ENCODE measurements around the gene ADAM12.

The ADAM12 gene

DNA sequence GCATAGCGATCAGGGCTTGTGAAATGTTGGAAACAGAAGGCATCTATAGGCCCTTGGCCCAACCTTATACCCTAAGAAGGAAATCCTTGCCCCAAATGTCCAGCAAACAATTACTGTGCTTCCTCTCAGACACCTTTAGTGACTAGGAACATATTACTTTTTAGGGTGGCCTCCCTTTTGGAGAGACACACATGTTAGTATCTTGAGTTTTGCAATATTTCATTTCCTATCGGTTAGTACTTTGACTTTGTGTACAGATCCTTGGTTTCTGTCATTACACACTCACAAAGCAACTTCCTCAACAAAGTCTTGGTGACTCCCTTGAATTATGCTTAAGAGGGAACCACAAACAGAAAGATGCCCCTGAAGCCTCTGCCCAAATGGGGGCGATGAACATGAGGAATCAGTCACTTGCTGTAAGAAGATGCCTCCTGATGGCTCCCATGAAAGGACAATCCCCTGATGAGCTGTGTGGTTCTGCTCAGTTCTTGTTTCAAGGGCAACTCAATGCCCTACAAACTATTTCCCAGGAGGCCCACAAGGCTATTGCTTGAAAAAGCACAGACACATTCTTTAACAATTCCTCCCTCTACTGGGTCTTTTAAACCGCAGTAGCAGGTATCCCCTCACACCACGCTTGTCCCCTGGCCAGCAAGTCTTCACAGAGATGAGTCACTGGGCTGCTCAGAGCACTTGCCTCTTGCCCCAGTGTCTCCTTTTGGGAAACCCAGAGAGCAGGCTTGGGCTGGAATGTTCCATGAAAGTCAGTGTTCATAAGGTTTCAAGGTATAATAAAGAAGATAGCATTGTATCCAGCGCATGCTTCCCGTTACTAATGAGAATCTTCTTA is 295.7 kb downstream of the ADAM12 start:
- no peak for TF ChIP-seq CTCF (IDR thresholded peaks at IDR 0.05; ENCODE audit: extremely low read depth, insufficient read depth, missing control alignments)
- in situ Hi-C loops (cut with MboI; ENCODE audit: low pct_unique_long_range_greater_than_20kb, low sequenced_read_pairs, unreplicated experiment), result no loop called here
- DNase-seq (ENCODE audit: low spot score), result no peak

DNA sequence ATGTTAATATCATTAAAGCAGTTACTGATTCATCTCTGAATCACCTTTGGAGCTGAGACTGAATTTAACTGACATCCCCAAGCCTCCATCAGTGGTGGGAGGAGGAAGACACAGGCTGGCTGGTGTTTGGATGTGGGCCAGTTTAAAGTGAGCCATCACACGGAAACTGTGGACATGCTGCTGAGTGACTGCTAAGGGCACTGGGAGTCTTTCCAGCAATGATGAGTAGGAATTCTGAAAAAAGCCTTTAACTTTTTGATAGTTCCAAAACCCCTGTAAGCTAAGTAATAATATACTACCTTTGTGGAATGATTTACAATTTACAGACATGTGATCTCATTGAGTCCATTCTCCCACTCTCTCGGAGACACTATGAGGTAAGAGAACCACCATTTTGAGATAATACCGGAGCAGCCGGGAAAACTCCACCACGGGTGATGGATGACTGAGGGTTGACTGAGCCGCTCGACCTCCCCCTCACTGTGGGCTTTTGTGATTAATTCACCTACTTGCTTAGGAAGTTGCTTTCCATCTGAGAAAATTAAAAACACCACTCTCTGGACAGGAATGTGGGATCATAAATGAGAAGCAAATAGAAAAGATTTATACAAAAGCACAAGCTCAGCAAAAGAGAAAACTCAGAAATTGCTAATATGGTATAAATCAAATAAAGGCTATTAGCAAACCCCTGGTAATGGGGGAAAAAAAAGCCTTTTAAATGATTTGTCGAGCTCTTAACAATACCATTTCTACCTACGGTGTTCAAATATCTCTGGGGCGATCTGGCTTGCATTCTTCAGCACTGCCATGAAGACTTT is 297.2 kb downstream of the ADAM12 start:
- TF ChIP-seq CTCF (IDR thresholded peaks at IDR 0.05; ENCODE audit: extremely low read depth, insufficient read depth, missing control alignments), result no peak
- in situ Hi-C loops (cut with MboI; ENCODE audit: low pct_unique_long_range_greater_than_20kb, low sequenced_read_pairs, unreplicated experiment), result no loop called here
- no peak for DNase-seq (ENCODE audit: low spot score)

DNA sequence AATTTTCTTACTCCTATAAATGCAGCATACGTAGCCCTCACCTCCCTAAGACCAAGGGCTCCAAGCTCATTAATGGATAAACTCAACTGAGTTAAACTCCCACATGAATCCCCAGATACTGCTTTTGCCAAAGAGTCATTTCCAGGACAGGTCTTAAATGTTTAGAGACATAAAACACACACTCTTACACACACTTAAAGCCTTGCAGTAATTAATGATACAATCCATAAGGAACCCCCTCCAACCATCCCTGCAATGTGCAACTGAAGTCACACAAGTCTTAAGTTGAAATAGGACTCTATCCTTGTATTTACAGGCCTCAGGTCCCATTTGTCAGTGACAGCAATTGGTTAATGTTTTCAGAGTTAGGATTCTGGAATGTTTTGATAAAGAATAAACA is 297.8 kb downstream of the ADAM12 start:
- in situ Hi-C loops (cut with MboI; ENCODE audit: low pct_unique_long_range_greater_than_20kb, low sequenced_read_pairs, unreplicated experiment), result no loop called here
- no peak for DNase-seq (ENCODE audit: low spot score)
- no peak for TF ChIP-seq CTCF (IDR thresholded peaks at IDR 0.05; ENCODE audit: extremely low read depth, insufficient read depth, missing control alignments)

GRCh38 chr10:126087796-126088505 is 300.3 kb downstream of the ADAM12 start:
- in situ Hi-C loops (cut with MboI; ENCODE audit: low pct_unique_long_range_greater_than_20kb, low sequenced_read_pairs, unreplicated experiment), result no loop called here
- TF ChIP-seq CTCF (IDR thresholded peaks at IDR 0.05; ENCODE audit: extremely low read depth, insufficient read depth, missing control alignments), result no peak
- DNase-seq (ENCODE audit: low spot score), result no peak

- in situ Hi-C loops (cut with MboI; ENCODE audit: low pct_unique_long_range_greater_than_20kb, low sequenced_read_pairs, unreplicated experiment), result no loop called here
- no peak for DNase-seq (ENCODE audit: low spot score)
- TF ChIP-seq CTCF (IDR thresholded peaks at IDR 0.05; ENCODE audit: extremely low read depth, insufficient read depth, missing control alignments), result no peak
These were observed 301.1 kb downstream of the ADAM12 start for GRCh38 chr10:126087153-126087680.

DNA sequence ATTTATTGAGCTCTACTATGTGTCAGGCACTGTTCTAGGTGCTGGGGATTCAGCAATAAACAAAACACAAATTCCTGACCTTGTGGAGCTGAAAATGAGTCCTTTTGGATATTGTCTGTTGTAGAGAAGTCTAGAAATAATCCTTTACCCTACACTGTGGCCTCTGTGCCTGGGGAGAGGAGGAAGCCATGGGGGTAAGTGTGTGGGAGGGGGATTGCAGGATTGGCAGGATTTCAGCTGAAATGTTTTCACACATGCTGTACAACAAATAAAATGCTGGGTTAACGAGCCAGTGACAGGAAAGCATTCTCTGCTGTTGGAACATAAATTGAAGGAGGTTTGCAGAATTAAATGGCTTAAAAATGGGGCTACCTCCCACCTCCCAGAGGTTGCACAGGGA is 302.5 kb downstream of the ADAM12 start:
- DNase-seq (ENCODE audit: low spot score), result no peak
- in situ Hi-C loops (cut with MboI; ENCODE audit: low pct_unique_long_range_greater_than_20kb, low sequenced_read_pairs, unreplicated experiment), result no loop called here
- TF ChIP-seq CTCF (IDR thresholded peaks at IDR 0.05; ENCODE audit: extremely low read depth, insufficient read depth, missing control alignments), result no peak

Measured in GM13977 (cell line).